GM19372 (cell line): ENCODE results near the gene PSME2.
"Not testable (repeated sequence)": the region's sequence is repeated elsewhere in the genome, so short reads cannot be mapped to it uniquely, and the experiment has no call there.

ENCODE experiments used
- ATAC-seq: cut with Tn5 transposase; IDR thresholded peaks from one replicate; pipeline ENCODE4 v1.9.1; 2021; ENCODE audit warnings: mild to moderate bottlenecking, low read depth, moderate library complexity; ENCODE audit not compliant: unreplicated experiment

Gene PSME2

GRCh38 chr14:24116128-24116814, 30.1 kb downstream of the PSME2 start:
- no peak for ATAC-seq

DNA sequence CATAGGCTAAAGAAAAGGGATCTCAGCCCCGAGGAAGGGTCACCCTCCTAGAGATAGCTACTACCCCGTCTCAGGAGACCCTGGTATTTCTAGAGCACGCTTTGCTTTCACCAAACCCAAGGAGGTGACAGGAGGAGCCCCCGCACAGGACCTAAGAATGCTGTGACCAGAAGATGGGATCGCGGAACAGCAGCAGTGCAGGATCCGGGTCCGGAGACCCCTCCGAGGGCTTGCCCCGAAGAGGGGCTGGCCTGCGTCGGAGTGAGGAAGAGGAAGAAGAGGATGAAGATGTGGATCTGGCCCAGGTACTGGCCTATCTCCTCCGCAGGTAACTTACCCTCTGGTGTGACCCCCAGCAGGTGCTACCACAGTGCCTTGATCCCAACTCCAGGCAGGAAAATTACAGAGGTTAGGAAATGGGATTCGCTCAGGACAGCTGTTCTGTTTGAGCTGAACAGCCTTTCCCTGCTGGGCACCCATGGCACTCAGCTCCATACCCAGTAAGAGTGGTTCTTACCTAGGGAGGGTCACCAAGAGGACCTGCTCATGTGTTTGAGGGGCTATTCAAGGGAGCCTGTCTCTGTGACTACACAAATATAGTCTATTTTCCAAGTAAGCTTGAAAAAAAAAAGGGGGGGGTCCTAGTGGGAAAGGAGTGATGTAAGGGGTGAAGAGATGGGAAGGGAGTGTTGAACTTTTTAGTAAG, 30.8 kb downstream of the PSME2 start:
- ATAC-seq, result no peak

- peak; percentile 78 for ATAC-seq
These were observed 31.6 kb downstream of the PSME2 start, which contains the start of the genes DCAF11 and NRL for GRCh38 chr14:24114532-24115421. Gene DCAF11 (plus strand): TSS chr14:24114777. CDS start chr14:24115595, 818 bp downstream. Gene NRL (minus strand): TSS chr14:24114949. CDS start chr14:24082848, 32,101 bp downstream.

GRCh38 chr14:24113801-24114531, 32.4 kb downstream of the PSME2 start:
- peak; percentile 16 for ATAC-seq

GRCh38 chr14:24113379-24113800, 33.0 kb downstream of the PSME2 start:
- no peak for ATAC-seq

GRCh38 chr14:24110523-24110922, 35.9 kb downstream of the PSME2 start:
- no peak for ATAC-seq

DNA sequence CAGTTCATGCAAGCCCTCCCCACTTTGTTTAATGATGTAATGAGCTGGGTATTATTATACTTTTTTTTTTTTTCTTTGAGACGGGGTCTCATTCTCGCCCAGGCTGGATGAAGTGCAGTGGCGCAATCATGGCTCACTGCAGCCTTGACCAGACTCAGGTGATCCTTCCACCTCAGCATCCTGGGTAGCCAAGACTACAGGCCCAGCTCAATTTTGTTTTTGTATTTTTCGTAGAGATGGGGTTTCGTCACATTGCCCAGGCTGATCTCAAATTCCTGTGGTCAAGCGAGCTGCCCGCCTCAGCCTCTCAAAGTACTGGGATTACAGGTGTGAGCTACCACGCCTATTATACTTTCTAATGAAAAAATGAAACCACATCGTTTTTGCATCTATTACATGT, 36.4 kb downstream of the PSME2 start:
- ATAC-seq, result no peak

GRCh38 chr14:24108336-24108874, 38.0 kb downstream of the PSME2 start:
- ATAC-seq, result peak; percentile 30

DNA sequence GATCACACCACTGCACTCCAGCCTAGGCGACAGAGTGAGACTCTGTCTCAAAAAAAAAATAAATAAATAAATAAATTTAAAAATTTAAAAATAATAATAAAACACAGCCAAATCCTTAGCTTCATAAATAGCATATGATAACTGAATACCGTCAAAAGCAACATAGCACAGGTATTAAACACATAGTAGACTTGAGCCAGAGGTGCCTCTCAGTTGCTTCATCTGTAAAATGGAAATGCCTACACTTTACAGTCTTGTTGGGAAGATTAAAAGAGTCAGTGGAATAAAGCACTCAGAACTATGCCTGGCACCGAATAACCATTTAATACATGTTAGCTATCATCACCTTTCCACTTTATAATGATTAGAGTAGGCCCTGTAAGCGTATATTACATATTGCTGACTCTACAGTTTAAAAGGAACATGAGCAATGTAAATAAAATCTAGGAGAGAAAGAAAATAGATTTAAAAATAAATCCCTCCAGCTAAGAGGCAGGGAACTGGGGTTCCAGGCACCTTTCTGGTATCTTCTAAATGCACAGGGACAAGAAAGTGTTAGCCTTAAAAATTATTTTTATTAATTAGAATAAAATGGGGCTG, 39.6 kb downstream of the PSME2 start:
- ATAC-seq, result no peak

- ATAC-seq, result not testable (repeated sequence)
These were observed 40.7 kb downstream of the PSME2 start for GRCh38 chr14:24105609-24106239.

- ATAC-seq, result no peak
These were observed 43.0 kb downstream of the PSME2 start for GRCh38 chr14:24103451-24103850.

DNA sequence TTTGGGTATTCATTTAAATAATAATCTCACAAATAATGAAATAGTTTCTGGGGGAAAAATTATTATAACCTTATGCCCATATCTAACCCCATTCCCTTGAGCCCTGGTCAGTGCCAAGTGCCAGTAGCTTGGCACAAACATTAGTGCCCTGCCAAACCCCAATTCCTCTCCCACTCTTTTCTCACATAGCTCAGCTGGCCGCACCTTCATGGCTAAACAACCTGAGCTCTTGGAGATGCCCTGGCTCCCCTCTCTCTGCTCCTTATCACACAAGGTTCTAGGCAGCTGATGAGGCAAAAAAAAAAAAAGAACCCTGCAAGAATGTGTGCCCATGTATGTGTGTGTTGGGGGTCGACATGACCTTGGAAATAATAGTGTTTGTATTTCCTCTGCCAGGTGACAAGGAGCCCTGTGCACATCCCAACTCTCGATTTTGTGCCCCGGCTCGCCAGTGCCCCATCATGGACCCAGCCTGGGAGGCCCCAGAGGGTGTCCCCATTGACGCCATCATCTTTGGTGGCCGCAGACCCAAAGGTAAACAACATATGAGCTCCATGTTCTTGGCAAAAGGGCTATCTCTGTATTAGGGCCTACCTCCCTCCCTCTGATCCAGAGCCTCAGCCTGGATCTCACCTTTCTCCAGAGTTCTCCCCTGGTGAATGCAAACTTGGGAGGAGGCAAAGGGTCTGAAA, 43.9 kb downstream of the PSME2 start:
- no peak for ATAC-seq

DNA sequence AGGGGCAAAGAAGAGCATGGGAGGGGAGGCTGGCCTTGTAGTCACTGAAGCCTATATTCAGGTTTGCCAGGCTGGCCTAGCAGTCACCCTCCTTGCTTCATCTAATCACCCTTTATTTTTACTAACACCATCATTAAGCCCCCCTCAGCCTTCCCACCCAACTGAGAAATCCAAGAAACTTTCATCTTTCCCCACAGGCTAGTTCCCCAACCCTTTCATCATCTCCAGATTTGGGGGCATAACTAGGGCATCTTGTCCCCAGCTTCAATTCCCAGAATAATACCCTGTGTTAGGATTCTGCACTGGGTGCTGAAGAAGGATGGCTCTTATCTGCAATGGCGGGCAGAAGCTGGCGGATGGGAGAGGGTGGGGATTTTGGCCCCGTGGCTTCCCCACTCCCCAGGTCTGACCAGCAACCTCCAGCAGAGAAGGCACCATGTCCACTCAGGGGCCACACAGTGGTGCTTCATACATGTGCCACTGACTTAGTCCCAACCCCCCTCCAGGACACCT, 45.4 kb downstream of the PSME2 start:
- ATAC-seq, result no peak

DNA sequence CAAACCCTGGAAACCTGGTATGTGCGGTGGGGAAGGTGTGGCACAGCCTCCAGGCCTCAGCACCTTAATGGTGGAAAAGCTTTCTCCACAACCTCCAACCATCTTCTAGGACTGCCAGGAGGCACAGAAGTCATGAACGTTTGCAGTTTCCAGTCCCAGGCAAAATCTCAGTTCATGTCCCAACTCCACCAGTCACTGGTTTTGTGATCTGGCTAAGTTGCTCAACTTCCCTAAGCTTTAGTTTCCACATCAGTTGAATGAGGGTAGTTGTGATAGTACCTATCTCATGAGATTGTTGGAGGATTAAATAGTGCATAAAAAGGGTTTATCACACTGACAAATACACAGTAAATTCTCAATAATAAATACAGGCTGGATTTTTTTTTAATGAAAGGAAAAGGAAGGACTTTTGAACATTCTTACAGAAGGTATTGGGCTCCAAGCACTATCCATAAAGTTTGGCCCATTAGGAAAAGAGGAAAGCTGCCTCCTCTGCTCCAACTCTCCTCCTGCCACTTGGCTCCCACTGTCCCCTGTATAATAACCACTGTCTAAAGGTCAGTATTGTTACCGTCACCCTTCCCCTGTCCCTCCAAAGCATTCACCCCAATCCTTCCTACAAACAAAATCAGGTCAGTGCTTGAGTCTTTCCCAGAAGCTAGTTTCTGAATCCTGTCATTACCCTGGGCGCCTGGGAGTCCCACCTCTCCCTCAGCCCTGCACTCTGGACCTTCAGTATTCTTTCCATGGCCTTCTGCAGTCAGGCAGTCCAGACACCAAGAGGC, 46.0 kb downstream of the PSME2 start:
- ATAC-seq, result no peak

- no peak for ATAC-seq
These were observed 47.2 kb downstream of the PSME2 start for GRCh38 chr14:24098927-24099813.

DNA sequence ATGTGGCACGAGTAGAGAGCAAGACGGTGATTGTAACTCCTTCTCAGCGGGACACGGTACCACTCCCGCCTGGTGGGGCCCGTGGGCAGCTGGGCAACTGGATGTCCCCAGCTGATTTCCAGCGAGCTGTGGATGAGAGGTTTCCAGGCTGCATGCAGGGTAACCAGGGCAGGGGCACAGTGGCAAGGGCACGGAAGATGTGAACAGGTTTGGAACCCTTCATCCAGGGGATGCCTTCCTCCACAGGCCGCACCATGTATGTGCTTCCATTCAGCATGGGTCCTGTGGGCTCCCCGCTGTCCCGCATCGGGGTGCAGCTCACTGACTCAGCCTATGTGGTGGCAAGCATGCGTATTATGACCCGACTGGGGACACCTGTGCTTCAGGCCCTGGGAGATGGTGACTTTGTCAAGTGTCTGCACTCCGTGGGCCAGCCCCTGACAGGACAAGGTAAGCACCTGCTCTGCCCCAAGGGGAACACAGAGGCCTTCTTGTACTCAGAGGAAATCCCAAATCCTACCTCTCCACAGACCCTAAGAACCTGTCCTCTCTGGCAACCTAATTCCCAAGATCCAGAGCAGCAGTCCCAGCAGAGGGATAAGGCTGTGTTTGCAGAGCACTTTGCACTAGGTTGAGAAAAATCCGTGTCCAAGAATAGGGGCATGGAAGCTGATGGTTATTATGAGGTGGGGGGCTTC, 48.0 kb downstream of the PSME2 start:
- ATAC-seq, result no peak
